NCI-H2196 treated with DMSO at 0.1 percent for 48 hours (cell line): Measurements from ENCODE around the gene NKIRAS2.

Experiments
- DNase-seq: peaks from one replicate; lab custom pipeline; 2025; ENCODE audit not compliant: unreplicated experiment; lab: John Stamatoyannopoulos, UW

The NKIRAS2 gene

GRCh38 chr17:42053731-42054500, 34.0 kb downstream of the NKIRAS2 start:
- no peak for DNase-seq

GRCh38 chr17:42055027-42055426, 35.1 kb downstream of the NKIRAS2 start:
- no peak for DNase-seq

- DNase-seq = no peak
Observed at GRCh38 chr17:42055496-42055895, 35.6 kb downstream of the NKIRAS2 start.

GRCh38 chr17:42056635-42057034, 36.7 kb downstream of the NKIRAS2 start:
- DNase-seq = no peak

- no peak for DNase-seq
Observed at GRCh38 chr17:42058063-42058462, 38.2 kb downstream of the NKIRAS2 start.

GRCh38 chr17:42059815-42060214, 39.9 kb downstream of the NKIRAS2 start:
- DNase-seq = no peak

- DNase-seq = no peak
Observed at GRCh38 chr17:42060231-42060630, 40.3 kb downstream of the NKIRAS2 start.

- no peak for DNase-seq
Observed at GRCh38 chr17:42061646-42062487, 42.0 kb downstream of the NKIRAS2 start.

- DNase-seq = no peak
Observed at GRCh38 chr17:42062681-42063080, 42.8 kb downstream of the NKIRAS2 start.

GRCh38 chr17:42065201-42065600, 45.3 kb downstream of the NKIRAS2 start:
- no peak for DNase-seq

GRCh38 chr17:42067371-42068091, 47.6 kb downstream of the NKIRAS2 start:
- no peak for DNase-seq

- no peak for DNase-seq
Observed at GRCh38 chr17:42068979-42069378, 49.1 kb downstream of the NKIRAS2 start.

GRCh38 chr17:42071810-42072209, 51.9 kb downstream of the NKIRAS2 start:
- no peak for DNase-seq

GRCh38 chr17:42072323-42073187, 52.7 kb downstream of the NKIRAS2 start:
- DNase-seq = no peak
